DOHH2 (cell line): ENCODE measurements around the gene SHISA6.

ENCODE experiments used
- H3F3A ChIP-seq: fragments of 200-600 bp; sonication (generic), shearing (Covaris generic); 2 replicates; pipeline ENCODE4 v1.6.0; 2016; ENCODE audit warnings: antibody characterized with exemption, mild to moderate bottlenecking; ENCODE audit not compliant: control insufficient read depth, insufficient read depth
- H3K27ac ChIP-seq: fragments of 200-600 bp; sonication (generic); 2 replicates; pipeline ENCODE4 v1.5.1; 2014; ENCODE audit warnings: low read depth, mild to moderate bottlenecking, low read length, moderate library complexity
- H3K27me3 ChIP-seq: fragments of 200-600 bp; sonication (generic); 2 replicates; pipeline ENCODE4 v1.6.1; 2014; ENCODE audit warnings: mild to moderate bottlenecking, low read length, mixed read lengths; ENCODE audit not compliant: control insufficient read depth
- H3K36me3 ChIP-seq: fragments of 200-600 bp; sonication (generic); 2 replicates; pipeline ENCODE4 v1.6.1; 2014; ENCODE audit warnings: mild to moderate bottlenecking, low read length, moderate library complexity, mixed read lengths; ENCODE audit not compliant: control insufficient read depth
- H3K4me1 ChIP-seq: fragments of 200-600 bp; sonication (generic); 2 replicates; pipeline ENCODE4 v1.6.1; 2014; ENCODE audit warnings: mild to moderate bottlenecking, low read length, mixed read lengths; ENCODE audit not compliant: control insufficient read depth
- H3K4me2 ChIP-seq: fragments of 200-600 bp; sonication (generic); 2 replicates; pipeline ENCODE4 v1.6.0; 2014; ENCODE audit warnings: mild to moderate bottlenecking, low read length, moderate library complexity
- H3K4me3 ChIP-seq: fragments of 200-600 bp; sonication (generic); 2 replicates; pipeline ENCODE4 v1.5.1; 2014; ENCODE audit warnings: mild to moderate bottlenecking, low read length, mixed read lengths
- H3K79me2 ChIP-seq: fragments of 200-600 bp; sonication (generic); 2 replicates; pipeline ENCODE4 v1.6.1; 2014; ENCODE audit warnings: mild to moderate bottlenecking, low read length, mixed read lengths; ENCODE audit not compliant: control insufficient read depth
- H3K9me2 ChIP-seq: fragments of 200-600 bp; sonication (generic); replicated peaks from 2 replicates; pipeline ENCODE4 v1.6.1; 2014; ENCODE audit warnings: mild to moderate bottlenecking, low read length, mixed read lengths; ENCODE audit not compliant: control insufficient read depth
- H3K9me3 ChIP-seq: fragments of 200-600 bp; sonication (generic); 2 replicates; pipeline ENCODE4 v1.6.1; 2014; ENCODE audit warnings: antibody characterized with exemption, low read length, mixed read lengths; ENCODE audit not compliant: control insufficient read depth, insufficient read depth
- H4K20me1 ChIP-seq: fragments of 200-600 bp; sonication (generic); 2 replicates; pipeline ENCODE4 v1.6.0; 2014; ENCODE audit warnings: low read depth, mild to moderate bottlenecking, antibody characterized with exemption, low read length, moderate library complexity; ENCODE audit not compliant: control insufficient read depth, insufficient read depth
- EZH2phosphoT487 ChIP-seq: fragments of 200-600 bp; sonication (generic); IDR thresholded peaks from 2 replicates; pipeline ENCODE4 v1.6.1; 2017; ENCODE audit warnings: borderline replicate concordance, mild to moderate bottlenecking, antibody characterized with exemption, low read length, moderate library complexity, mixed read lengths
- TF ChIP-seq, protein P1 (sequence below): fragments of 200-600 bp; sonication (generic); IDR thresholded peaks from one replicate; pipeline ENCODE4 v1.5.1; 2014; ENCODE audit warnings: antibody characterized with exemption, mild to moderate bottlenecking, low read depth, low read length; ENCODE audit not compliant: poor library complexity, severe bottlenecking

The SHISA6 gene

DNA sequence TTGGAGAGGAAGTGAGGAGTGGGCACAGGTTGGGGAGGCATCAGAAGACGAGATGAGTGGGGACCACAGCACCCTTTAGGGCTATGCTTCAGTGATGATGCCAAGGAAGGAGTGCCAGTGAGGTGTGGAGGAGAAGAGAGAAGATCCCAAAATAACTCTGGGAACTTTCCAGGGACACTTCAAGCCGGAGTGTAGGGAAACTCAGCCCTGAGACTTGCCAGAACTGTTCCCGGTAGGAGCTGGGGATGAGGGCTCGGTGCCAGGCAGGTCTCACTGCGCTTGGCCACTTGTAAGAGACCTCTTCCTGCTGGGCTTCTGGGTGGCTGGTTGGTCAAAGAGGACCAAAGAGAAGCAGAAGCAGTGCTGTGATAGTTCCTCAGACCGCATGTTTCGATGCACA, 63.6 kb downstream of the SHISA6 start:
- no peaks in the 10 kb centered on the region for H3K36me3 ChIP-seq
- no peak overlapping the region for H3K27ac ChIP-seq
- H3K4me3 ChIP-seq, result no peak overlapping the region
- no peaks in the 10 kb centered on the region for H3K79me2 ChIP-seq
- H4K20me1 ChIP-seq, result no peaks in the 10 kb centered on the region
- no peaks in the 10 kb centered on the region for H3F3A ChIP-seq
- peaks cover 3% of the 10 kb centered on the region; the same call in 1 of the 2 replicates for H3K9me3 ChIP-seq
- TF ChIP-seq, protein P1, sequence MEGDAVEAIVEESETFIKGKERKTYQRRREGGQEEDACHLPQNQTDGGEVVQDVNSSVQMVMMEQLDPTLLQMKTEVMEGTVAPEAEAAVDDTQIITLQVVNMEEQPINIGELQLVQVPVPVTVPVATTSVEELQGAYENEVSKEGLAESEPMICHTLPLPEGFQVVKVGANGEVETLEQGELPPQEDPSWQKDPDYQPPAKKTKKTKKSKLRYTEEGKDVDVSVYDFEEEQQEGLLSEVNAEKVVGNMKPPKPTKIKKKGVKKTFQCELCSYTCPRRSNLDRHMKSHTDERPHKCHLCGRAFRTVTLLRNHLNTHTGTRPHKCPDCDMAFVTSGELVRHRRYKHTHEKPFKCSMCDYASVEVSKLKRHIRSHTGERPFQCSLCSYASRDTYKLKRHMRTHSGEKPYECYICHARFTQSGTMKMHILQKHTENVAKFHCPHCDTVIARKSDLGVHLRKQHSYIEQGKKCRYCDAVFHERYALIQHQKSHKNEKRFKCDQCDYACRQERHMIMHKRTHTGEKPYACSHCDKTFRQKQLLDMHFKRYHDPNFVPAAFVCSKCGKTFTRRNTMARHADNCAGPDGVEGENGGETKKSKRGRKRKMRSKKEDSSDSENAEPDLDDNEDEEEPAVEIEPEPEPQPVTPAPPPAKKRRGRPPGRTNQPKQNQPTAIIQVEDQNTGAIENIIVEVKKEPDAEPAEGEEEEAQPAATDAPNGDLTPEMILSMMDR, result no peak
- TF ChIP-seq EZH2phosphoT487, result no peak
- no peaks in the 10 kb centered on the region for H3K4me1 ChIP-seq
- H3K9me2 ChIP-seq, result no peaks in the 10 kb centered on the region
- no peak overlapping the region for H3K4me2 ChIP-seq
- H3K27me3 ChIP-seq, result no peaks in the 10 kb centered on the region

DNA sequence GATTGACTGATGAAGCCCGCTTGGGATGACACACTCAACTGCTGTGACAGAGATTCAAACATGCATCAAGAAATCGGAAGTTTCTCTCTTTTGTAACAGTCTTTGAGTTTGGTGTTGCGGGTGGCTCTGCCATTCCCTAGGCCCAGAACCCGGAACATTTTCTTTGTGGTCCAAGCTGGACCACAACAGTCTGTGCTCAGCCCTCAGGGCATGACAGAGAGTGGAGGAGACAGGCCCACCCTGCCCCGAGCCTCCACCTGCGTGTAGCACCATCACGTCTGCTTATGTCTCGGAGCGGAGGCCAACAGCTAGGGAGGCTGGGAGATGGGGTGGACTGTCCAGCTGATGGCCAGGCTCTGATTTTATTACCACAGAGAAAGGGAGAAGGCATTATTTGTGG, 64.5 kb downstream of the SHISA6 start:
- no peak overlapping the region for H3K27ac ChIP-seq
- H3K9me2 ChIP-seq, result no peaks in the 10 kb centered on the region
- no peak for TF ChIP-seq EZH2phosphoT487
- TF ChIP-seq, protein P1, result no peak
- no peaks in the 10 kb centered on the region for H3K36me3 ChIP-seq
- H3F3A ChIP-seq, result no peaks in the 10 kb centered on the region
- no peak overlapping the region for H3K4me3 ChIP-seq
- H4K20me1 ChIP-seq, result no peaks in the 10 kb centered on the region
- H3K27me3 ChIP-seq, result no peaks in the 10 kb centered on the region
- H3K79me2 ChIP-seq, result no peaks in the 10 kb centered on the region
- no peaks in the 10 kb centered on the region for H3K4me1 ChIP-seq
- H3K4me2 ChIP-seq, result no peak overlapping the region
- H3K9me3 ChIP-seq, result peaks cover 3% of the 10 kb centered on the region; the same call in 1 of the 2 replicates

DNA sequence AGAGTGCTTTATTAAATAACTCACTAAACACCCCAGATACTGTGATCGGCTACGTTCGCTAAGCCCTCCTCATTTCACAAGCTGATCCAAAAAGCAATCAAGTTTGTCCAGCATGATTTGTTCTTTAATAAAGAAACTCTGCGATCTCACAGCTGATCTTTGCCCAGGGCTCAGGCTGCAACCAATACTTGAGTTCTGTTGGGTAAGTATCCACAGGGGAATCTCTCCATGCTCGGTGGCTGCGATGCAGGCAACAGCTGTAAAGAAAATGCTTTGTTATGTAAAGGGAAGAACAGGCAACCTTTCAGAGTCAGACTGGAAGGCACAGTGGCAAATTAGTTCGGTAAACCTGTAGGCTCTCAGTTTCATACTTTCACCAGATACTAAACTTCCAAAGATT, 67.5 kb downstream of the SHISA6 start:
- no peaks in the 10 kb centered on the region for H3K4me1 ChIP-seq
- H3K27ac ChIP-seq, result no peak overlapping the region
- H3K9me2 ChIP-seq, result no peaks in the 10 kb centered on the region
- H3K9me3 ChIP-seq, result peaks cover 3% of the 10 kb centered on the region; the same call in 1 of the 2 replicates
- no peak for TF ChIP-seq EZH2phosphoT487
- TF ChIP-seq, protein P1, result no peak
- H4K20me1 ChIP-seq, result no peaks in the 10 kb centered on the region
- H3K4me2 ChIP-seq, result no peak overlapping the region
- H3K27me3 ChIP-seq, result no peaks in the 10 kb centered on the region
- no peaks in the 10 kb centered on the region for H3F3A ChIP-seq
- no peaks in the 10 kb centered on the region for H3K79me2 ChIP-seq
- H3K36me3 ChIP-seq, result no peaks in the 10 kb centered on the region
- H3K4me3 ChIP-seq, result no peak overlapping the region
